ENCODE results near the gene EIF4G3. TPM values are rescaled to one million over a fixed set of nuclear protein-coding genes. Genes with fewer than 3 reads are reported as not detected.
A peak's percentile ranks its signal among the peaks of the same experiment; 100 is the strongest.
"Not testable (repeated sequence)": the region's sequence is repeated elsewhere in the genome, so short reads cannot be mapped to it uniquely, and the experiment has no call there.

Gene EIF4G3
- polyA plus RNA-seq, 1 of the 3 experiments (the other 2 are of a cell fraction) = 32.0 TPM

DNA sequence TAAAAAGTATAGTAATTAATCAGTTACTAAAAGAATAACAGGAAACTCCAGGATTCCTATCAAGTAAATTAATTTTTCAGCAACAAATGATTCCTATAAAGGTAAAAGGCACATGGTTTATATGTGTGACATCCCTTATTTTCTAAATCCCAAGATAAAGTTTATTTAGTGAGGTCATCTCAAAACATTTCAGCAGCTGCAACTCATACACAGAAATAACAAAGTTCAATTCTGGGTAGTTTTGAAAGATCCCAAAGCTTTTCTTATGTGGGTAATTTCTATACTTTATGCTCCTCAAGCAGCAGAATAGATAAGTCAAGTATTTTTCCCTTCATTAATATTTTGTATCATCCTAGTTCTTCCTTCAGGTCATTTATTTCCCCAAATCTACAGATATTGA is 117.7 kb downstream of the EIF4G3 start:
- no peak overlapping the region for H3K4me3 ChIP-seq (ENCODE audit: low read depth in 2 of 2, low read length in 1 of 2)
- no peaks in the 10 kb centered on the region; the same call in 1 of the 2 replicates for H4K20me1 ChIP-seq (ENCODE audit: insufficient read depth)
- ChIA-PET CTCF (interaction anchor here (1.0 kb wide), 1 partner anchor 136 kb away, joined by 3 read pairs; no protein-coding TSS in a partner anchor), POLR2A (no interaction called here)
- peaks cover 6% of the 10 kb centered on the region for H3F3A ChIP-seq (replicated peaks; ENCODE audit: insufficient read depth)
- no peak overlapping the region for H3K4me2 ChIP-seq
- no peak overlapping the region for H3K9ac ChIP-seq
- H3K4me1 ChIP-seq (ENCODE audit: control insufficient read depth in 1 of 2, insufficient read depth in 2 of 2, low read depth in 1 of 2, low read length in 1 of 2) = peaks cover 3 to 7% of the 10 kb centered on the region in 2 experiments; a peak in 3 of 4 replicates
- DNase-seq = no peak
- H3K9me2 ChIP-seq = no peaks in the 10 kb centered on the region
- no peaks in the 10 kb centered on the region for H3K9me3 ChIP-seq
- H3K36me3 ChIP-seq (replicated peaks in 1 of 2; ENCODE audit: control insufficient read depth in 1 of 2, insufficient read depth in 2 of 2, low read length in 1 of 2) = no peaks in the 10 kb centered on the region
- peaks cover 37% of the 10 kb centered on the region for H3K79me2 ChIP-seq (ENCODE audit: insufficient read depth)
- peak overlapping the region in 1 of 2 experiments; percentile 56; a peak in 1 of 4 replicates for H3K27ac ChIP-seq (ENCODE audit: low read depth in 2 of 2, low read length in 1 of 2)
- H3K27me3 ChIP-seq (ENCODE audit: insufficient read depth) = no peaks in the 10 kb centered on the region
- no peak for TF ChIP-seq YY1 (IDR thresholded peaks at IDR 0.05; ENCODE audit: low read depth)
- no peak for TF ChIP-seq POLR2AphosphoS5 (IDR thresholded peaks at IDR 0.05; ENCODE audit: low read depth, low read length)
- TF ChIP-seq, protein P1, sequence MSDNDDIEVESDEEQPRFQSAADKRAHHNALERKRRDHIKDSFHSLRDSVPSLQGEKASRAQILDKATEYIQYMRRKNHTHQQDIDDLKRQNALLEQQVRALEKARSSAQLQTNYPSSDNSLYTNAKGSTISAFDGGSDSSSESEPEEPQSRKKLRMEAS (IDR thresholded peaks at IDR 0.05; ENCODE audit: low read depth) = no peak
- H2AFZ ChIP-seq (ENCODE audit: low read depth) = no peak overlapping the region

DNA sequence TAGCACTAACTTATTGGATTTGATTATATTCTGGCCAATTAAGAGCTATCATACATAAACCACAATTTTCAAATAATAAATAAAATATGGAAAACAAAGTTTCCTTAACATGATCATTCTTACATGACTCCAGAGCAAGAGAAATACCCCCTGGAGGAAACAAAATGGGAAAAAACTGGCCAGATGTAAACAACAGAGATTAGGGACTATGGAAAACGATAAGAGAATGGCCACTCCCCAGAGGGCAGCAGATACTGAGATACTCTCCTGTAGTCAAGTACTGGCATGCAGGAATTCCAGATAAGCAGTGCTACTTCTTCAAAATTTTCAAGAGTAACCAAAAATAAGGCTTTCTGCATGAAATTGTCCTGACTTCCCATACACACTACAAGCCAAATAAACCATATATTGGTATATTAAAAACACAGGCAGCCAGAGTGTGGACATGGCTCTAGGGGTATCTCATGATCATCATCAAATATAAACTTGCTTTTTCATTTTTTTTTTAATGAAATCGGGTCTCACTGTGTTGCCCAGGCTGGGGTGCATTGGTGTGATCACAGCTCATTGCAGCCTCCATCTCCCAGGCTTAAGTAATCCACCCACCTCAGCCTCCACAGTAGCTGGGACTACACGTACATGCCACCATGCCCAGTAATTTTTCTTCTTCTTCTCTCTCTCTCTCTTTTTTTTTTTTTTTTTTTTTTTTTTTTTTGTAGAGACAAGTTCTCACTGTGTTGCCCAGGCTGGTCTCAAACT is 118.5 kb downstream of the EIF4G3 start:
- 91% methylated on average over 3 of the region's 3 CpGs for WGBS (ENCODE audit: low lambda C conversion rate)
- 0 out of 2 replicates have a peak, but pooled peaks have one; percentile 25 for TF ChIP-seq GATA2 (CRISPR knock-in tag; IDR thresholded peaks at IDR 0.05)
- TF ChIP-seq ELF1 (IDR thresholded peaks at IDR 0.05) = no peak
- Histone ChIP-seq H4K20me1 (ENCODE audit: insufficient read depth) (no peaks in the 10 kb centered on the region; the same call in 1 of the 2 replicates), H3K9me2 (no peaks in the 10 kb centered on the region), H3K9me3 (no peaks in the 10 kb centered on the region), H3K9ac (no peak overlapping the region), H3K27me3 (ENCODE audit: insufficient read depth) (no peaks in the 10 kb centered on the region), H3K4me1 (ENCODE audit: control insufficient read depth in 1 of 2, insufficient read depth in 2 of 2, low read depth in 1 of 2, low read length in 1 of 2) (peaks cover 0 to 5% of the 10 kb centered on the region in 2 experiments; a peak in 2 of 4 replicates), H2AFZ (ENCODE audit: low read depth) (no peak overlapping the region), H3K4me2 (no peak overlapping the region), H3K36me3 (replicated peaks in 1 of 2; ENCODE audit: control insufficient read depth in 1 of 2, insufficient read depth in 2 of 2, low read length in 1 of 2) (no peaks in the 10 kb centered on the region), H3K27ac (ENCODE audit: low read depth in 2 of 2, low read length in 1 of 2) (peak overlapping the region in 1 of 2 experiments; percentile 56; a peak in 1 of 4 replicates), H3K79me2 (ENCODE audit: insufficient read depth) (peaks cover 37% of the 10 kb centered on the region), H3F3A (replicated peaks; ENCODE audit: insufficient read depth) (peaks cover 3% of the 10 kb centered on the region), H3K4me3 (ENCODE audit: low read depth in 2 of 2, low read length in 1 of 2) (no peak overlapping the region)
- ChIA-PET CTCF (no interaction called here), POLR2A (no interaction called here)
- peak; percentile 30 for DNase-seq

DNA sequence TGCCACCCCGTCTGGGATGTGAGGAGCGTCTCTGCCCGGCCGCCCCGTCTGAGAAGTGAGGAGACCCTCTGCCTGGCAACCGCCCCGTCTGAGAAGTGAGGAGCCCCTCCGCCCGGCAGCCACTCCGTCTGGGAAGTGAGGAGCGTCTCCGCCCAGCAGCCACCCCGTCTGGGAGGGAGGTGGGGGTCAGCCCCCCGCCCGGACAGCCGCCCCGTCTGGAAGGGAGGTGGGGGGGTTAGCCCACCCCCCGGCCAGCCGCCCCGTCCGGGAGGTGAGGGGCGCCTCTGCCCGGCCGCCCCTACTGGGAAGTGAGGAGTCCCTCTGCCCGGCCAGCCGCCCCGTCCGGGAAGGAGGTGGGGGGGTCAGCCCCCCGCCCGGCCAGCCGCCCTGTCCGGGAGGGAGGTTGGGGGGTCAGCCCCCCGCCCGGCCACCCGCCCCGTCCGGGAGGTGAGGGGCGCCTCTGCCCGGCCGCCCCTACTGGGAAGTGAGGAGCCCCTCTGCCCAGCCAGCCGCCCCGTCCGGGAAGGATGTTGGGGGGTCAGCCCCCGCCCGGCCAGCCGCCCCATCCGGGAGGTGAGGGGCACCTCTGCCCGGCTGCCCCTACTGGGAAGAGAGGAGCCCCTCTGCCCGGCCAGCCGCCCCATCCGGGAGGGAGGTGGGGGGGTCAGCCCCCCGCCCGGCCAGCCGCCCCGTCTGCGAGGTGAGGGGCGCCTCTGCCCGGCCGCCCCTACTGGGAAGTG is 123.3 kb downstream of the EIF4G3 start:
- Histone ChIP-seq H3K36me3 (replicated peaks in 1 of 2; ENCODE audit: control insufficient read depth in 1 of 2, insufficient read depth in 2 of 2, low read length in 1 of 2) (peaks cover 11 to 18% of the 10 kb centered on the region in 2 experiments), H3K79me2 (ENCODE audit: insufficient read depth) (peaks cover 32% of the 10 kb centered on the region)
- H3K9ac ChIP-seq; H3K9me3 ChIP-seq; DNase-seq; H3K4me3 ChIP-seq (ENCODE audit: low read depth in 2 of 2, low read length in 1 of 2); H3K9me2 ChIP-seq; H2AFZ ChIP-seq (ENCODE audit: low read depth); H3K27me3 ChIP-seq (ENCODE audit: insufficient read depth); POLR2A ChIA-PET; H3K27ac ChIP-seq (ENCODE audit: low read depth in 2 of 2, low read length in 1 of 2); H4K20me1 ChIP-seq (ENCODE audit: insufficient read depth); H3F3A ChIP-seq (replicated peaks; ENCODE audit: insufficient read depth); H3K4me2 ChIP-seq; H3K4me1 ChIP-seq (ENCODE audit: control insufficient read depth in 1 of 2, insufficient read depth in 2 of 2, low read depth in 1 of 2, low read length in 1 of 2); CTCF ChIA-PET: not testable (repeated sequence)
- WGBS (ENCODE audit: low lambda C conversion rate) = 100% methylated on average over 4 of the region's 59 CpGs
